Osteocyte (in vitro differentiated cells): Measurements from ENCODE around the gene NTRK2. TPM values are rescaled to one million over a fixed set of nuclear protein-coding genes. Genes with fewer than 3 reads are reported as not detected.

ENCODE experiments used
- DNase-seq: peaks from one replicate; pipeline ENCODE4 v3.0.0; 2021; ENCODE audit warnings: mixed read lengths; ENCODE audit not compliant: unreplicated experiment; ENCODE audit errors: extremely low spot score
- H3K27ac Mint-ChIP-seq: one replicate; pipeline ENCODE4 v1.8.0; 2021; ENCODE audit warnings: mild to moderate bottlenecking, mixed read lengths; ENCODE audit not compliant: unreplicated experiment
- H3K27me3 Mint-ChIP-seq: one replicate; pipeline ENCODE4 v1.8.0; 2021; ENCODE audit warnings: mixed read lengths; ENCODE audit not compliant: unreplicated experiment
- H3K36me3 Mint-ChIP-seq: one replicate; pipeline ENCODE4 v1.8.0; 2021; ENCODE audit warnings: mixed read lengths; ENCODE audit not compliant: unreplicated experiment
- H3K4me1 Mint-ChIP-seq: one replicate; pipeline ENCODE4 v1.8.0; 2021; ENCODE audit warnings: mixed read lengths; ENCODE audit not compliant: unreplicated experiment
- H3K4me3 Mint-ChIP-seq: one replicate; pipeline ENCODE4 v1.8.0; 2021; ENCODE audit warnings: mild to moderate bottlenecking, moderate library complexity, mixed read lengths; ENCODE audit not compliant: unreplicated experiment
- H3K9me3 Mint-ChIP-seq: one replicate; pipeline ENCODE4 v1.8.0; 2021; ENCODE audit warnings: mixed read lengths; ENCODE audit not compliant: unreplicated experiment
- total RNA-seq: library from RNA; stranded (reverse); gene quantifications from 2 replicates; pipeline ENCODE4 v1.2.1, GENCODE V29; 2021
- TF ChIP-seq, protein P1 (sequence below): fragments of 200-600 bp; sonication (generic); IDR thresholded peaks from 2 replicates; pipeline ENCODE4 v1.5.0; 2021; ENCODE audit warnings: antibody characterized with exemption, mild to moderate bottlenecking, moderate library complexity

NTRK2 gene
- total RNA-seq, 1 donor from 2014 or later: 29.4 TPM

DNA sequence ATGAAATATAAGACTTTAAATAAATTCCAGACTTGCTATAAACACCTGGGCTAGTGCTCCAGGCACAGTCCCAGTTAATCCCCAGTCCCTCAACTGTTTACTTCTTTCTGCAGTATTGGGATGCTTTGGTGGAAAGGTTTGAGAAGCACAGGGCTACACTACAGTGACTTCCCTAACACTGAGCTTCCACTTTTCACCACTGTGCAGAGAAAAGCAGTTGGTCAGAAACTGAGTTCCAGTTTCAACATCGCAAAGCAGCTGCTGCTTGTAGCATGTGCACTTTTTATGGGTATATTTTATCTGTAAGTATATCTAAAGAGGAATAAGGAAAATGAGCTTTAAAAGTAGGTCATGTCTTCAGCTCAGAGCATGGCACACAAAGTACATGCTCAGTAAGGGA lies 339.7 kb downstream of the NTRK2 start:
- no peaks in the 10 kb centered on the region for H3K36me3 Mint-ChIP-seq
- peaks cover 3% of the 10 kb centered on the region for H3K4me1 Mint-ChIP-seq
- no peaks in the 10 kb centered on the region for H3K9me3 Mint-ChIP-seq
- peaks cover 29% of the 10 kb centered on the region for H3K27me3 Mint-ChIP-seq
- DNase-seq: no peak
- H3K27ac Mint-ChIP-seq: no peak overlapping the region
- H3K4me3 Mint-ChIP-seq: no peak overlapping the region
- TF ChIP-seq, protein P1, sequence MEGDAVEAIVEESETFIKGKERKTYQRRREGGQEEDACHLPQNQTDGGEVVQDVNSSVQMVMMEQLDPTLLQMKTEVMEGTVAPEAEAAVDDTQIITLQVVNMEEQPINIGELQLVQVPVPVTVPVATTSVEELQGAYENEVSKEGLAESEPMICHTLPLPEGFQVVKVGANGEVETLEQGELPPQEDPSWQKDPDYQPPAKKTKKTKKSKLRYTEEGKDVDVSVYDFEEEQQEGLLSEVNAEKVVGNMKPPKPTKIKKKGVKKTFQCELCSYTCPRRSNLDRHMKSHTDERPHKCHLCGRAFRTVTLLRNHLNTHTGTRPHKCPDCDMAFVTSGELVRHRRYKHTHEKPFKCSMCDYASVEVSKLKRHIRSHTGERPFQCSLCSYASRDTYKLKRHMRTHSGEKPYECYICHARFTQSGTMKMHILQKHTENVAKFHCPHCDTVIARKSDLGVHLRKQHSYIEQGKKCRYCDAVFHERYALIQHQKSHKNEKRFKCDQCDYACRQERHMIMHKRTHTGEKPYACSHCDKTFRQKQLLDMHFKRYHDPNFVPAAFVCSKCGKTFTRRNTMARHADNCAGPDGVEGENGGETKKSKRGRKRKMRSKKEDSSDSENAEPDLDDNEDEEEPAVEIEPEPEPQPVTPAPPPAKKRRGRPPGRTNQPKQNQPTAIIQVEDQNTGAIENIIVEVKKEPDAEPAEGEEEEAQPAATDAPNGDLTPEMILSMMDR: no peak

DNA sequence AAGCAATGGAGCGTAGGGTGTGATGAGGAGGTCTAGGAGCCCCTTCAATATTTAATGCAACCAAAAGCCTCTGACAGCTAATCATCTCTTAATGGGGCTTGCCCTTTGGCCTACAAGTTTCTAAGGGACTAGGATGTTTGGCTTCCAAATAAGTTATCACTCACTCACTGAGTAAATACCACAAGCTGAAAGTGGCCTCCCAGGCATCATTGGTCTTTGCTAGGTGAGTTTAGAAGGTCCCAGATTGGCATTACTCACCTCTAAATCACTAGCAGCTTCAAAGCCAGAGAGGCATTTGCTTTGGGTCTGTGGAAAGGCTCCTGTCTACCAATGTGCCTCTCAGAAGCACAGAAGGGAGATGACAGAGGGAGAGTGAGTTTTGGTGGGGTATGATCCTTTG lies 344.2 kb downstream of the NTRK2 start:
- Mint-ChIP-seq H3K4me3 (no peak overlapping the region), H3K9me3 (no peaks in the 10 kb centered on the region), H3K27ac (no peak overlapping the region), H3K36me3 (no peaks in the 10 kb centered on the region), H3K4me1 (peaks cover 10% of the 10 kb centered on the region), H3K27me3 (peaks cover 40% of the 10 kb centered on the region)
- TF ChIP-seq, protein P1: no peak
- DNase-seq: no peak

DNA sequence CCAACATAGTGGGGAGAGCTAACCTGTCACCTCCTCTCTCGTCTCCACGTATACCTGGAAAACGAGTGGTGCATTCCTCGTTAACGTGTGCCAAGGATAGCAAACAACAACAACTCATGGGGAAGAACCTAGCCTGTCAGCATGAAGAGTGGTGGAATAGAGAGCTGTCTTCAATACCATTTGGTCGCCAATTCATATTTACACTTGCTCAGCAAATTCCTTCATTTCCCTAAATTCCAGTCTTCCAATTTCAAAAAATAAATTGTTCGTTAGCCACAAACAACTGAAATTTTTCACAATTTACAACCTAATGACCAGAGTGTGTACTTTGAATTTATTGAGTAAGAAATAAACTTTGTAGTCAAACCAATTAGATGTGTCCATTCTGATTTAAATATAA lies 344.8 kb downstream of the NTRK2 start:
- Mint-ChIP-seq H3K27me3 (peaks cover 39% of the 10 kb centered on the region), H3K36me3 (no peaks in the 10 kb centered on the region), H3K27ac (no peak overlapping the region), H3K4me1 (peaks cover 10% of the 10 kb centered on the region), H3K4me3 (no peak overlapping the region), H3K9me3 (no peaks in the 10 kb centered on the region)
- TF ChIP-seq, protein P1: no peak
- DNase-seq: no peak

DNA sequence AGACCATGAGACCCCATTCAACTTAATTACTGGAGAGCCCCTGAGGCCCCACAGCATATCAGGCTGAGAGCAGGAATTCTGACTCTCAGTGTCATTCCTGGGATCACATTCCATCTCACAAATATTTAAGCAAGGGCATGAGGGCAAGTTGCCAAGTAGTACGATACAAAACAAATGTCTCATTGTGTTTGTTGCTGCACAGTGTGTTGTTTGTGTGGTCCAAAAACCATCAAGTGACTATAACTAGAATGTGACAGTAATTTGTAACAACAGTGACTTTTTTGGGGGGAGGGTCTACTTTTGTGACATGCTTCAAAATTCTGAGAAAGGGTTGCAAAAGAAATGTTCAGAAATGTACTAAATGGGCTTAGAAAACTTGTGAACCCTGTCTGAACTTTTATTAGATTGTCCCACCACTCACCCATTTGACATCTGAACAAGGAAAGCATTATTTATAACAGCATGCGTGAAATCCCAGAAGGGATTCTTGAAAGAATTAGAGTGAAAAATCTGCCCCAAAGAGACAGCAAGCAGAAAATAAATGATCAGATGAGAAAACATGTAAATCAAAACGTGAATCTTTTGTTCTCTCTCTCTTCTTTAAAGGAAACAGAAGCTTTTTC lies 347.0 kb downstream of the NTRK2 start:
- Mint-ChIP-seq H3K9me3 (no peaks in the 10 kb centered on the region), H3K4me1 (peaks cover 16% of the 10 kb centered on the region), H3K27ac (no peak overlapping the region), H3K4me3 (no peak overlapping the region), H3K27me3 (peaks cover 20% of the 10 kb centered on the region), H3K36me3 (no peaks in the 10 kb centered on the region)
- TF ChIP-seq, protein P1: no peak
- DNase-seq: no peak

DNA sequence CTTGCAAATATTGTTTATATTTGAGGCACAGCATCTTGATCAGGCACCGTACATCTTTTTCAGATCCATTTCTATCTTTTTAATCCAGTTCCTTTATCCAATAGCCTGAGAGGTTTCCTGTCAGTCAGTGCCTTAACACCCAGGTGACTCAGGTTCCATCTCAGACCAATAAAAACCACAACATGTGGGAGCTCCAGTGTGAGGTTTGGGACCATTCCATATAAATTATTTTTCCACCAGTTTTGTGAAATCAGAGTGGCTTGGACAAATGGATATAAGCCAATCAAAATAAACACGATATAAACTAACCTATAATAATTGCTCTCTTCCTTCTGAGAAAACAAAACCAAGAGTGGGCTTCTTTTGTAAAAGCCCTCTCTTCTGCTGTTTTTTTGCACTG lies 351.3 kb downstream of the NTRK2 start:
- Mint-ChIP-seq H3K36me3 (no peaks in the 10 kb centered on the region), H3K4me1 (peaks cover 16% of the 10 kb centered on the region), H3K27me3 (peaks cover 11% of the 10 kb centered on the region), H3K4me3 (no peak overlapping the region), H3K27ac (no peak overlapping the region), H3K9me3 (no peaks in the 10 kb centered on the region)
- DNase-seq: no peak
- TF ChIP-seq, protein P1: no peak
